ENCODE data around the gene GPR55. TPM values are rescaled to one million over a fixed set of nuclear protein-coding genes. Genes with fewer than 3 reads are reported as not detected.
A peak's percentile ranks its signal among the peaks of the same experiment; 100 is the strongest.

Gene GPR55
- total and polyA plus RNA-seq, 11 donors = 0.03 to 0.36 (median 0.11) TPM; not detected in 6

GRCh38 chr2:230919240-230919639 lies 5.8 kb downstream of the GPR55 start:
- Histone ChIP-seq H3K27ac (no peak overlapping the region), H3K27me3 (peaks cover 0 to 21% (median 0%) of the 10 kb centered on the region in 9 donors), H3K4me3 (no peak overlapping the region), H3K36me3 (no peaks in the 10 kb centered on the region), H3K4me1 (peaks cover 0 to 4% (median 0%) of the 10 kb centered on the region in 12 donors), H3K9me3 (no peaks in the 10 kb centered on the region)
- 77 to 87% (median 81%) methylated on average over 2 of the region's 2 CpGs for WGBS, 4 donors
- intact Hi-C loops (cut with DNase I) = no loop called here
- TF ChIP-seq CTCF (IDR thresholded peaks at IDR 0.05) = no peak
- TF ChIP-seq POLR2A (IDR thresholded peaks at IDR 0.05) = no peak
- DNase-seq (no peak), ATAC-seq (no peak)

GRCh38 chr2:230916218-230916617 lies 8.8 kb downstream of the GPR55 start:
- Histone ChIP-seq H3K4me3 (no peak overlapping the region), H3K36me3 (no peaks in the 10 kb centered on the region), H3K9me3 (no peaks in the 10 kb centered on the region), H3K27ac (no peak overlapping the region), H3K27me3 (peaks cover 0 to 13% (median 0%) of the 10 kb centered on the region in 9 donors), H3K4me1 (peaks cover 0 to 10% (median 0%) of the 10 kb centered on the region in 12 donors)
- intact Hi-C loops (cut with DNase I) = no loop called here
- WGBS, 4 donors = 84 to 92% (median 85%) methylated on average over 7 of the region's 7 CpGs
- ATAC-seq = no peak
- DNase-seq = no peak
- no peak for TF ChIP-seq POLR2A (IDR thresholded peaks at IDR 0.05)
- no peak for TF ChIP-seq CTCF (IDR thresholded peaks at IDR 0.05)

- H3K4me1 ChIP-seq = peaks cover 0 to 10% (median 0%) of the 10 kb centered on the region in 12 donors
- no peak for ATAC-seq
- 72 to 85% (median 75%) methylated on average over 6 of the region's 6 CpGs for WGBS, 4 donors
- intact Hi-C loops (cut with DNase I) = no loop called here
- no peaks in the 10 kb centered on the region for H3K36me3 ChIP-seq
- no peak overlapping the region for H3K27ac ChIP-seq
- H3K27me3 ChIP-seq = peaks cover 0 to 13% (median 0%) of the 10 kb centered on the region in 9 donors
- no peak overlapping the region for H3K4me3 ChIP-seq
- TF ChIP-seq CTCF (IDR thresholded peaks at IDR 0.05) (no peak), POLR2A (IDR thresholded peaks at IDR 0.05) (no peak)
- no peaks in the 10 kb centered on the region for H3K9me3 ChIP-seq
- DNase-seq = peak in 2 of 5 donors; percentile 4 to 9
Observed at GRCh38 chr2:230915319-230915718, 9.7 kb downstream of the GPR55 start.

GRCh38 chr2:230914886-230915285 lies 10.2 kb downstream of the GPR55 start:
- Histone ChIP-seq H3K27me3 (peaks cover 0 to 13% (median 0%) of the 10 kb centered on the region in 9 donors), H3K36me3 (no peaks in the 10 kb centered on the region), H3K9me3 (no peaks in the 10 kb centered on the region), H3K4me3 (no peak overlapping the region), H3K4me1 (peaks cover 0 to 10% (median 0%) of the 10 kb centered on the region in 12 donors), H3K27ac (no peak overlapping the region)
- ATAC-seq = no peak
- 85 to 100% (median 89%) methylated on average over 2 to 3 of the region's 3 CpGs for WGBS, 4 donors
- DNase-seq = peak in 2 of 5 donors; percentile 4 to 10
- TF ChIP-seq CTCF (IDR thresholded peaks at IDR 0.05) = no peak
- no peak for TF ChIP-seq POLR2A (IDR thresholded peaks at IDR 0.05)
- intact Hi-C loops (cut with DNase I) = loop anchor here in 1 of 10 donors (5.0 kb wide), 3 partner anchors 48 to 72 kb away; no protein-coding TSS in a partner anchor
